K562 (cell line): ENCODE measurements around the gene SURF4. TPM values are rescaled to one million over a fixed set of nuclear protein-coding genes. Genes with fewer than 3 reads are reported as not detected.

Source experiments
- ARID2 ChIP-seq: fragments of 450-650 bp; IDR thresholded peaks from 2 replicates; pipeline ENCODE4 v1.6.1; 2017; ENCODE audit warnings: antibody characterized with exemption, mild to moderate bottlenecking
- ASH1L ChIP-seq: fragments of 450-650 bp; IDR thresholded peaks from 2 replicates; pipeline ENCODE4 v1.6.1; 2018; ENCODE audit warnings: borderline replicate concordance, mild to moderate bottlenecking, low read depth; ENCODE audit not compliant: partially characterized antibody
- BCL6 ChIP-seq: fragments of 250-450 bp; sonication (Bioruptor Pico); IDR thresholded peaks from 2 replicates; pipeline ENCODE4 v1.4.0; 2020
- BCOR ChIP-seq: fragments of 450-650 bp; IDR thresholded peaks from 2 replicates; pipeline ENCODE4 v1.6.1; 2016
- CGGBP1 ChIP-seq: fragments of 250-450 bp; sonication (Bioruptor Pico); IDR thresholded peaks from 2 replicates; pipeline ENCODE4 v1.9.0; 2021; ENCODE audit warnings: mild to moderate bottlenecking
- CTCFL ChIP-seq: IDR thresholded peaks from 2 replicates; pipeline ENCODE4 v1.6.1; 2011; ENCODE audit warnings: borderline replicate concordance, low read depth, mild to moderate bottlenecking, moderate library complexity, low read length; ENCODE audit not compliant: insufficient read depth, poor library complexity, severe bottlenecking
- ELF1 ChIP-seq: fragments of 200-800 bp; sonication (Bioruptor generic); IDR thresholded peaks from 2 replicates; pipeline ENCODE4 v1.6.1; 2016; ENCODE audit warnings: missing genetic modification characterization, missing compliant biosample characterization
- ERF ChIP-seq: fragments of 450-650 bp; formaldehyde crosslinking; IDR thresholded peaks from 2 replicates; pipeline ENCODE4 v1.4.0; 2020; ENCODE audit warnings: mild to moderate bottlenecking, mixed read lengths
- EWSR1 ChIP-seq: fragments of 450-650 bp; IDR thresholded peaks from 2 replicates; pipeline ENCODE4 v1.6.1; 2018; ENCODE audit warnings: borderline replicate concordance, mild to moderate bottlenecking, low read depth, moderate library complexity; ENCODE audit not compliant: partially characterized antibody
- FOXA1 ChIP-seq: fragments of 450-650 bp; IDR thresholded peaks from 2 replicates; pipeline ENCODE4 v1.6.1; 2016; ENCODE audit warnings: mild to moderate bottlenecking, borderline replicate concordance
- FOXK2 ChIP-seq, 2 experiments: fragments of 450-650 bp; IDR thresholded peaks in 1 of 2; conservative IDR thresholded peaks in 1 of 2; 2 replicates each; pipeline ENCODE4 v1.6.1; 2016; ENCODE audit warnings: low read depth in 2 of 2, mild to moderate bottlenecking in 1 of 2
- HMG20A ChIP-seq: fragments of 450-650 bp; formaldehyde crosslinking; conservative IDR thresholded peaks from 2 replicates; pipeline ENCODE4 v1.4.0; 2020; ENCODE audit warnings: mild to moderate bottlenecking, mixed read lengths
- JUN ChIP-seq, 2 experiments: sonication (generic) in 1 of 2; formaldehyde crosslinking in 1 of 2; IDR thresholded peaks; 2 replicates each; pipeline versions ENCODE4 v1.6.1 to v1.8.0; 2012 to 2022; ENCODE audit warnings: borderline replicate concordance in 2 of 2, mild to moderate bottlenecking in 2 of 2, improper control_type of control experiment in 1 of 2, low read depth in 1 of 2, low read length in 1 of 2, missing genetic modification reagents in 1 of 2
- KDM4B ChIP-seq, 2 experiments: fragments of 450-650 bp in 1 of 2; sonication (generic) in 1 of 2; IDR thresholded peaks; 2 replicates each; pipeline ENCODE4 v1.6.1; 2016 to 2017; ENCODE audit warnings: borderline replicate concordance in 2 of 2, antibody characterized with exemption in 1 of 2, low read depth in 1 of 2, mild to moderate bottlenecking in 1 of 2
- MCM3 ChIP-seq: fragments of 450-650 bp; IDR thresholded peaks from 2 replicates; pipeline ENCODE4 v1.6.1; 2016
- NCOA4 ChIP-seq: fragments of 450-650 bp; IDR thresholded peaks from 2 replicates; pipeline ENCODE4 v1.6.1; 2018; ENCODE audit warnings: mild to moderate bottlenecking; ENCODE audit not compliant: partially characterized antibody
- POLR2G ChIP-seq: fragments of 200-400 bp; formaldehyde crosslinking; IDR thresholded peaks from 2 replicates; pipeline ENCODE4 v1.6.1; 2017; ENCODE audit warnings: low read depth, mild to moderate bottlenecking, antibody characterized with exemption, low read length, moderate library complexity
- RB1 ChIP-seq: fragments of 450-650 bp; IDR thresholded peaks from 2 replicates; pipeline ENCODE4 v1.6.1; 2017; ENCODE audit warnings: low read depth, mild to moderate bottlenecking
- RBFOX2 ChIP-seq: fragments of 200-400 bp; formaldehyde crosslinking; IDR thresholded peaks from 2 replicates; pipeline ENCODE4 v1.6.1; 2017; ENCODE audit warnings: low read depth, mild to moderate bottlenecking, low read length, moderate library complexity
- SUPT5H ChIP-seq: fragments of 450-650 bp; IDR thresholded peaks from 2 replicates; pipeline ENCODE4 v1.6.1; 2016
- TAF9B ChIP-seq: fragments of 450-650 bp; IDR thresholded peaks from 2 replicates; pipeline ENCODE4 v1.6.1; 2018; ENCODE audit warnings: mild to moderate bottlenecking; ENCODE audit not compliant: partially characterized antibody
- TFAP4 ChIP-seq: sonication (generic); formaldehyde crosslinking; IDR thresholded peaks from 2 replicates; pipeline ENCODE4 v1.8.0; 2022; ENCODE audit warnings: missing genetic modification reagents, mild to moderate bottlenecking, moderate library complexity, borderline replicate concordance
- ZNF444 ChIP-seq: fragments of 250-450 bp; sonication (Bioruptor Pico); IDR thresholded peaks from 2 replicates; pipeline ENCODE4 v1.4.0; 2020; ENCODE audit warnings: mild to moderate bottlenecking, moderate library complexity
- ZNF589 ChIP-seq: fragments of 200-800 bp; sonication (Bioruptor generic); IDR thresholded peaks from 2 replicates; pipeline ENCODE4 v1.6.1; 2016; ENCODE audit warnings: low read depth, missing genetic modification characterization, missing compliant biosample characterization
- ZNF778 ChIP-seq: fragments of 450-650 bp; formaldehyde crosslinking; IDR thresholded peaks from 2 replicates; pipeline ENCODE4 v1.4.0; 2020; ENCODE audit warnings: mild to moderate bottlenecking, moderate library complexity
- polyA plus RNA-seq, 8 experiments: library from polyadenylated mRNA; depleted of rRNA in 4 of 8; stranded (reverse) in 5 of 8; unstranded in 3 of 8; fragments of >200 nt; fragmentation: Nextera tagmentation in 2 of 8; fragmentation: Illumina TruSeq in 1 of 8; extraction: Ambion mirVana in 2 of 8; extraction: Trizol in 1 of 8; gene quantifications; 2 replicates each; pipeline versions ENCODE4 v1.2.1 to v1.2.3, GENCODE V29; 2011 to 2014; ENCODE audit warnings: inconsistent platforms in 1 of 8, missing spikeins in 1 of 8
- total RNA-seq, 7 experiments: library from RNA; depleted of rRNA in 6 of 7; stranded (reverse); fragments of >200 nt in 6 of 7; fragmentation: Illumina TruSeq in 2 of 7; extraction: Trizol in 2 of 7; gene quantifications; 2 replicates each; pipeline versions ENCODE4 v1.2.1 to v1.2.3, GENCODE V29; 2011 to 2021; ENCODE audit warnings: low replicate concordance in 1 of 7
- TF ChIP-seq, protein P1 (sequence below): sonication (generic); formaldehyde crosslinking; IDR thresholded peaks from 2 replicates; pipeline ENCODE4 v1.5.0; 2020; ENCODE audit warnings: missing genetic modification reagents

Gene SURF4
- total and polyA plus RNA-seq, 9 of the 15 experiments (the other 6 are each of a cell fraction or from before 2014, with no cell fraction given), result 8.4 to 176 (median 130) TPM

DNA sequence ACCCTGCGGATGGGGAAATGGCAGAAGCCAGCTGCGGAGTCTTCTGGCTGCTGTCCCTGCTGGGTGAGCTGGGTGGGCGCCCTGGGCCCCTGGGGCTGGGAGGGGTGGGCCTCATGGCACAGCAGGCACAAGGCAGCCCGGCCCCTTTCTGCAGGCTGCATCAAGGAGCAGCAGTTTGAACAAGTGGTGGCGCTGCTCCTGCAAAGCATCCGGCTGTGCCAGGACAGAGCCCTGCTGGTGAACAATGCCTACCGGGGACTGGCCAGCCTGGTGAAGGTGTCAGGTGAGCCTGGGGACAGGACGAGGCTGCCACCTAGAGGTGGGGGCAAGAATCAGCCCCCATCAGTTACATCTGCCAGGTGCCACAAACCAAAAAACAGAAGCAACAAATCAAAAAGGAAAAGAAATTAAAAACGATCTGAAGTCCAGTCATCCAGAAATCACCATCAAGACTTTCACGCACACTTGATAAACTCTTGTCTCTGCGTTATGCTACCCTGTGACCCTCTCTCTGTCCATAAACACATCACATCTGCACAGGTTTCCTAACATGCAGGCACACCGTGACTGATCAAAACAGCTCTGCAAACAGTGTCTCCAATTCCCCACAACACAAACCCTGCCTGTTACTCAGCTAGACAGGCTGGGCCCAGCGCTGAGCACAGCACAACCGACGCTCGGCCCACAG is 28.1 kb upstream of the SURF4 start (continued):
- TF ChIP-seq NCOA4 (no peak), ZNF589 (CRISPR knock-in tag) (no peak), ZNF444 (CRISPR knock-in tag) (no peak), TFAP4 (CRISPR knock-in tag) (peak; percentile 48; the same call in 1 of the 2 replicates), FOXK2 (conservative IDR thresholded peaks at IDR 0.05 in 1 of 2, IDR thresholded peaks at IDR 0.05 in 1 of 2; ENCODE audit: low read depth in 2 of 2) (no peak), EWSR1 (no peak), ERF (no peak), KDM4B (IDR thresholded peaks at IDR 0.05; ENCODE audit: borderline replicate concordance in 2 of 2, low read depth in 1 of 2) (no peak), ARID2 (peak; percentile 33; the same call in 1 of the 2 replicates), POLR2G (peak; percentile 72), BCOR (no peak), SUPT5H (peak; percentile 60), CTCFL (peak; percentile 31), TAF9B (no peak), FOXA1 (no peak), ELF1 (tag) (no peak), ZNF778 (CRISPR knock-in tag) (no peak), HMG20A (CRISPR knock-in tag) (no peak), CGGBP1 (CRISPR knock-in tag) (no peak), RB1 (0 out of 2 replicates have a peak, but pooled peaks have one; percentile 18), BCL6 (CRISPR knock-in tag) (no peak), RBFOX2 (0 out of 2 replicates have a peak, but pooled peaks have one; percentile 5), JUN (IDR thresholded peaks at IDR 0.05; ENCODE audit: borderline replicate concordance, low read depth, low read length) (no peak), JUN (CRISPR knock-in tag; IDR thresholded peaks at IDR 0.05; ENCODE audit: borderline replicate concordance) (no peak), ASH1L (no peak), MCM3 (no peak)
- TF ChIP-seq, protein P1, sequence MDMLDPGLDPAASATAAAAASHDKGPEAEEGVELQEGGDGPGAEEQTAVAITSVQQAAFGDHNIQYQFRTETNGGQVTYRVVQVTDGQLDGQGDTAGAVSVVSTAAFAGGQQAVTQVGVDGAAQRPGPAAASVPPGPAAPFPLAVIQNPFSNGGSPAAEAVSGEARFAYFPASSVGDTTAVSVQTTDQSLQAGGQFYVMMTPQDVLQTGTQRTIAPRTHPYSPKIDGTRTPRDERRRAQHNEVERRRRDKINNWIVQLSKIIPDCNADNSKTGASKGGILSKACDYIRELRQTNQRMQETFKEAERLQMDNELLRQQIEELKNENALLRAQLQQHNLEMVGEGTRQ (CRISPR knock-in tag), result no peak
